Measurements from ENCODE around the gene LUC7L3.
A peak's percentile ranks its signal among the peaks of the same experiment; 100 is the strongest.
"Not testable (repeated sequence)": the region's sequence is repeated elsewhere in the genome, so short reads cannot be mapped to it uniquely, and the experiment has no call there.

LUC7L3 gene

GRCh38 chr17:50721194-50722010, 2.0 kb downstream of the LUC7L3 start:
- no peaks in the 10 kb centered on the region for H3K9me3 ChIP-seq (replicated peaks; ENCODE audit: low read length)
- H3K4me1 ChIP-seq (ENCODE audit: control insufficient read depth, insufficient read depth, low read length), result peaks cover 32% of the 10 kb centered on the region
- no peaks in the 10 kb centered on the region for H3K27me3 ChIP-seq (ENCODE audit: control insufficient read depth, insufficient read depth, low read length)
- H3K4me2 ChIP-seq (ENCODE audit: low read length), result peak overlapping the region; percentile 96
- H3K9ac ChIP-seq (ENCODE audit: low read depth, low read length), result peak overlapping the region; percentile 92
- H3K4me3 ChIP-seq (ENCODE audit: low read length), result peak overlapping the region; percentile 81
- peaks cover 2% of the 10 kb centered on the region for H3K36me3 ChIP-seq (ENCODE audit: insufficient read depth, low read length)

GRCh38 chr17:50722746-50723145, 3.3 kb downstream of the LUC7L3 start:
- H3K36me3 ChIP-seq (ENCODE audit: insufficient read depth, low read length), result peaks cover 5% of the 10 kb centered on the region
- H3K4me3 ChIP-seq (ENCODE audit: low read length), result no peak overlapping the region
- no peaks in the 10 kb centered on the region for H3K27me3 ChIP-seq (ENCODE audit: control insufficient read depth, insufficient read depth, low read length)
- H3K9ac ChIP-seq (ENCODE audit: low read depth, low read length), result no peak overlapping the region
- no peaks in the 10 kb centered on the region for H3K9me3 ChIP-seq (replicated peaks; ENCODE audit: low read length)
- H3K4me1 ChIP-seq (ENCODE audit: control insufficient read depth, insufficient read depth, low read length), result peaks cover 38% of the 10 kb centered on the region
- H3K4me2 ChIP-seq (ENCODE audit: low read length), result peak overlapping the region; percentile 50

GRCh38 chr17:50724622-50725021, 5.2 kb downstream of the LUC7L3 start:
- not testable (repeated sequence) for H3K27me3 ChIP-seq (ENCODE audit: control insufficient read depth, insufficient read depth, low read length); H3K9ac ChIP-seq (ENCODE audit: low read depth, low read length); H3K36me3 ChIP-seq (ENCODE audit: insufficient read depth, low read length); H3K4me3 ChIP-seq (ENCODE audit: low read length); H3K4me2 ChIP-seq (ENCODE audit: low read length); H3K9me3 ChIP-seq (replicated peaks; ENCODE audit: low read length)
- H3K4me1 ChIP-seq (ENCODE audit: control insufficient read depth, insufficient read depth, low read length), result peaks cover 35% of the 10 kb centered on the region

- no peaks in the 10 kb centered on the region for H3K9me3 ChIP-seq (replicated peaks; ENCODE audit: low read length)
- no peaks in the 10 kb centered on the region for H3K27me3 ChIP-seq (ENCODE audit: control insufficient read depth, insufficient read depth, low read length)
- peaks cover 43% of the 10 kb centered on the region for H3K4me1 ChIP-seq (ENCODE audit: control insufficient read depth, insufficient read depth, low read length)
- H3K4me2 ChIP-seq (ENCODE audit: low read length), result no peak overlapping the region
- H3K36me3 ChIP-seq (ENCODE audit: insufficient read depth, low read length), result peaks cover 5% of the 10 kb centered on the region
- H3K9ac ChIP-seq (ENCODE audit: low read depth, low read length), result no peak overlapping the region
- H3K4me3 ChIP-seq (ENCODE audit: low read length), result no peak overlapping the region
These were observed 6.6 kb downstream of the LUC7L3 start for GRCh38 chr17:50725769-50726655.

GRCh38 chr17:50728112-50728429, 8.7 kb downstream of the LUC7L3 start:
- H3K27me3 ChIP-seq (ENCODE audit: control insufficient read depth, insufficient read depth, low read length), result no peaks in the 10 kb centered on the region
- H3K4me3 ChIP-seq (ENCODE audit: low read length), result no peak overlapping the region
- H3K9ac ChIP-seq (ENCODE audit: low read depth, low read length), result no peak overlapping the region
- H3K9me3 ChIP-seq (replicated peaks; ENCODE audit: low read length), result no peaks in the 10 kb centered on the region
- H3K4me2 ChIP-seq (ENCODE audit: low read length), result no peak overlapping the region
- peaks cover 23% of the 10 kb centered on the region for H3K4me1 ChIP-seq (ENCODE audit: control insufficient read depth, insufficient read depth, low read length)
- H3K36me3 ChIP-seq (ENCODE audit: insufficient read depth, low read length), result peaks cover 5% of the 10 kb centered on the region

- no peaks in the 10 kb centered on the region for H3K27me3 ChIP-seq (ENCODE audit: control insufficient read depth, insufficient read depth, low read length)
- no peak overlapping the region for H3K4me3 ChIP-seq (ENCODE audit: low read length)
- H3K4me1 ChIP-seq (ENCODE audit: control insufficient read depth, insufficient read depth, low read length), result peaks cover 14% of the 10 kb centered on the region
- H3K4me2 ChIP-seq (ENCODE audit: low read length), result no peak overlapping the region
- no peak overlapping the region for H3K9ac ChIP-seq (ENCODE audit: low read depth, low read length)
- H3K36me3 ChIP-seq (ENCODE audit: insufficient read depth, low read length), result peaks cover 5% of the 10 kb centered on the region
- no peaks in the 10 kb centered on the region for H3K9me3 ChIP-seq (replicated peaks; ENCODE audit: low read length)
These were observed 9.7 kb downstream of the LUC7L3 start for GRCh38 chr17:50728881-50729765.

GRCh38 chr17:50731575-50732460, 12.4 kb downstream of the LUC7L3 start:
- Histone ChIP-seq H3K4me2 (ENCODE audit: low read length) (no peak overlapping the region), H3K9ac (ENCODE audit: low read depth, low read length) (no peak overlapping the region), H3K9me3 (replicated peaks; ENCODE audit: low read length) (no peaks in the 10 kb centered on the region), H3K27me3 (ENCODE audit: control insufficient read depth, insufficient read depth, low read length) (no peaks in the 10 kb centered on the region), H3K4me3 (ENCODE audit: low read length) (no peak overlapping the region), H3K36me3 (ENCODE audit: insufficient read depth, low read length) (no peaks in the 10 kb centered on the region), H3K4me1 (ENCODE audit: control insufficient read depth, insufficient read depth, low read length) (peaks cover 14% of the 10 kb centered on the region)

- Histone ChIP-seq H3K4me2 (ENCODE audit: low read length) (no peak overlapping the region), H3K4me1 (ENCODE audit: control insufficient read depth, insufficient read depth, low read length) (peaks cover 4% of the 10 kb centered on the region), H3K4me3 (ENCODE audit: low read length) (no peak overlapping the region), H3K9me3 (replicated peaks; ENCODE audit: low read length) (no peaks in the 10 kb centered on the region), H3K27me3 (ENCODE audit: control insufficient read depth, insufficient read depth, low read length) (no peaks in the 10 kb centered on the region), H3K36me3 (ENCODE audit: insufficient read depth, low read length) (peaks cover 17% of the 10 kb centered on the region), H3K9ac (ENCODE audit: low read depth, low read length) (no peak overlapping the region)
These were observed 15.9 kb downstream of the LUC7L3 start for GRCh38 chr17:50735287-50735686.

- Histone ChIP-seq H3K4me2 (ENCODE audit: low read length) (no peak overlapping the region), H3K4me3 (ENCODE audit: low read length) (no peak overlapping the region), H3K4me1 (ENCODE audit: control insufficient read depth, insufficient read depth, low read length) (no peaks in the 10 kb centered on the region), H3K9ac (ENCODE audit: low read depth, low read length) (no peak overlapping the region), H3K27me3 (ENCODE audit: control insufficient read depth, insufficient read depth, low read length) (no peaks in the 10 kb centered on the region), H3K36me3 (ENCODE audit: insufficient read depth, low read length) (peaks cover 35% of the 10 kb centered on the region), H3K9me3 (replicated peaks; ENCODE audit: low read length) (no peaks in the 10 kb centered on the region)
These were observed 17.8 kb downstream of the LUC7L3 start for GRCh38 chr17:50737118-50737698.

GRCh38 chr17:50739098-50739497, 19.7 kb downstream of the LUC7L3 start:
- Histone ChIP-seq H3K9ac (ENCODE audit: low read depth, low read length) (no peak overlapping the region), H3K4me1 (ENCODE audit: control insufficient read depth, insufficient read depth, low read length) (no peaks in the 10 kb centered on the region), H3K4me2 (ENCODE audit: low read length) (no peak overlapping the region), H3K4me3 (ENCODE audit: low read length) (no peak overlapping the region), H3K36me3 (ENCODE audit: insufficient read depth, low read length) (peaks cover 51% of the 10 kb centered on the region), H3K27me3 (ENCODE audit: control insufficient read depth, insufficient read depth, low read length) (no peaks in the 10 kb centered on the region), H3K9me3 (replicated peaks; ENCODE audit: low read length) (no peaks in the 10 kb centered on the region)

Data from skeletal muscle satellite cell (primary cell).